Non-pigmented ciliary epithelial cell (primary cell): ENCODE measurements around the gene CRYAA.
"Not testable (repeated sequence)": the region's sequence is repeated elsewhere in the genome, so short reads cannot be mapped to it uniquely, and the experiment has no call there.

Experiments
- DNase-seq: peaks from one replicate; pipeline ENCODE4 v3.0.0-alpha.2; 2010; ENCODE audit warnings: low read depth

CRYAA gene

GRCh38 chr21:43177043-43177906 lies 8.5 kb downstream of the CRYAA start:
- DNase-seq, result not testable (repeated sequence)

- not testable (repeated sequence) for DNase-seq
Observed at GRCh38 chr21:43178175-43178826, 9.5 kb downstream of the CRYAA start.

- not testable (repeated sequence) for DNase-seq
Observed at GRCh38 chr21:43181033-43181432, 12.2 kb downstream of the CRYAA start.

- not testable (repeated sequence) for DNase-seq
Observed at GRCh38 chr21:43187268-43187667, 18.5 kb downstream of the CRYAA start.

- DNase-seq, result no peak
Observed at GRCh38 chr21:43187715-43188114, 18.9 kb downstream of the CRYAA start.

GRCh38 chr21:43188181-43188580 lies 19.4 kb downstream of the CRYAA start:
- DNase-seq, result no peak

GRCh38 chr21:43188592-43189210 lies 19.9 kb downstream of the CRYAA start:
- no peak for DNase-seq

GRCh38 chr21:43189936-43190335 lies 21.1 kb downstream of the CRYAA start:
- no peak for DNase-seq

- no peak for DNase-seq
Observed at GRCh38 chr21:43190544-43190943, 21.7 kb downstream of the CRYAA start.

- DNase-seq, result no peak
Observed at GRCh38 chr21:43190951-43191350, 22.1 kb downstream of the CRYAA start.

GRCh38 chr21:43191521-43191920 lies 22.7 kb downstream of the CRYAA start:
- DNase-seq, result no peak

- DNase-seq, result no peak
Observed at GRCh38 chr21:43191971-43192370, 23.2 kb downstream of the CRYAA start.

- DNase-seq, result no peak
Observed at GRCh38 chr21:43192501-43193081, 23.8 kb downstream of the CRYAA start.

- no peak for DNase-seq
Observed at GRCh38 chr21:43193088-43193650, 24.4 kb downstream of the CRYAA start.

- DNase-seq, result peak; percentile 49
Observed at GRCh38 chr21:43193651-43194302, 25.0 kb downstream of the CRYAA start.

- no peak for DNase-seq
Observed at GRCh38 chr21:43194303-43195120, 25.7 kb downstream of the CRYAA start.

GRCh38 chr21:43195121-43196021 lies 26.6 kb downstream of the CRYAA start:
- no peak for DNase-seq

GRCh38 chr21:43196826-43197225 lies 28.0 kb downstream of the CRYAA start:
- DNase-seq, result no peak

GRCh38 chr21:43198376-43198775 lies 29.6 kb downstream of the CRYAA start:
- DNase-seq, result no peak

- DNase-seq, result no peak
Observed at GRCh38 chr21:43201491-43201890, 32.7 kb downstream of the CRYAA start.
